COR-L47 (cell line): ENCODE data around the gene PARP11.

Experiments used
- DNase-seq: peaks from one replicate; lab custom pipeline; 2025; lab: John Stamatoyannopoulos, UW

PARP11 gene

DNA sequence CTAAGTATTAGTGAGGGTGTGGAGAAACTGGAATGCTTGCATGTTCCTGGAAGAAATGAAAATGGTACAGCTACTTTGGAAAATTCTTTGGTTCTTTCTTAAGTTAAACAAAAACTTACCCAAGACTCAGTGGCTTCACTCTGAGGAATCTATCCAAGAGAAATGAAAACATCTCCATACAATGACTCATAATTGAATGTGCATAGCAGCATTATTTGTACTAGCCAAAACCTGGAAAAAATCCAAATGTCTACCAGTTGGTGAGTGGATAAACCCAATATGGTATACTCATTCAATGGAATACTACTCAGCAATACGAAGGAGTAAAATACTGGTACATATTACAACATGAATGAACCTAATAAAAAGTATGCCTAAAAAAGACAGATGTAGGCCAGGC is 102.3 kb downstream of the PARP11 start:
- no peak for DNase-seq

GRCh38 chr12:3768911-3769447 is 104.2 kb downstream of the PARP11 start:
- DNase-seq = no peak

DNA sequence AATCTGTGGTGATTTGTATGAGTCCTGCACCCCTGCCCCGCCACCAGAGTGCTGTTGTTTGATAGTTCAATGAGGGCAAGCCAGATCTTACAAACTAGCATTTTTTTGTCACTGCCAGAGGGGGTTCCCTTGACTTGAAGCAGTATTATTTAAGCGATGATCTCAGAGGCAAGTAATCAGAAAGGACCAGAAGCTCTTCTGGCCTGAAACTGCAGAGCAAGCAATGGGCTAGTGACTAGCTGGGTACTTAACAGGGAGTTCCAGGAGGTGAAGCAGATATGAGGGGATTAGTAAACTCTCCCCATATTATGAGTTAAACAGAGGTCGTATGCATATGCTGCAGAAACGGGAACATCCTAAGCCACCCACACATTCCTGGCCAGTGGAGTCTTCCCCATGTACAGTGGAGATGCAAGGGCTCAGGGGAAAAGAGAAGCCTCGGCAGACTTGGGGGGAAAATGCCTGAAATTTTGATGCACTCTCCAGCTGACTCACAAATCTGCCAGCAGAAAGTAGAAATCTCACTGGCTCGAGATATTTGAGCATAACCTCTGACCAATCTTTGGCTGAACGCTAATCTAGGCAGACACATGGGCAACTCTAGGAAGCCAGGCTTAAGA is 112.0 kb downstream of the PARP11 start:
- DNase-seq = no peak

DNA sequence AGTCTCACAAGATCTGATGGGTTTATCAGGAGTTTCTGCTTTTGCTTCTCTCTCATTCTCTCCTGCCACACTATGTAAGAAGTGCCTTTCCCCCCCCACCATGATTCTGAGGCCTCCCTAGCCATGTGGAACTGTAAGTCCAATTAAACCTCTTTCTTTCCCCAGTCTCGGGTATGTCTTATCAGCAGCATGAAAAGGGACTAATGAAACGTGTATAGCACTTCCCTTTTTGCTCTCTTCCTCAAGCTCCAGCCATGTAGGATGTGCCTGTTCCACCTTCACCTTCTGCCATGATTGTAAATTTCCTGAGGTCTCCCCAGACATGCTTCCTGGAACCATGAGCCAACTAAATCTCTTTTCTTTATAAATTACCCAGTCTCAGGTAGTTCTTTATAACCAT is 113.3 kb downstream of the PARP11 start:
- DNase-seq = no peak
